OCI-LY7 (cell line): Measurements from ENCODE around the gene NKAIN2. TPM values are rescaled to one million over a fixed set of nuclear protein-coding genes. Genes with fewer than 3 reads are reported as not detected.

ENCODE experiments used
- BruUV-seq: library from RNA; stranded (reverse); fragments of 400-500 nt; replicated peaks from 2 replicates; lab custom pipeline; 2021; lab: Mats Ljungman, UMichigan
- CTCF ChIA-PET: fragments of 300-600 bp; sonication (Branson Sonifier 250); formaldehyde crosslinking; loops from one replicate; lab custom pipeline; 2022; ENCODE audit warnings: antibody characterized with exemption; ENCODE audit not compliant: unreplicated experiment; lab: Charles Lee
- POLR2A ChIA-PET: fragments of 300-600 bp; sonication (Branson Sonifier 250); formaldehyde crosslinking; loops from one replicate; lab custom pipeline; 2022; ENCODE audit warnings: antibody characterized with exemption; lab: Charles Lee
- DNase-seq: peaks from one replicate; pipeline ENCODE4 v3.0.0-alpha.2; 2015; ENCODE audit warnings: low spot score
- H2AFZ ChIP-seq: fragments of 200-600 bp; sonication (generic), shearing (Covaris generic); 2 replicates; pipeline ENCODE4 v1.6.1; 2014; ENCODE audit warnings: mild to moderate bottlenecking, antibody characterized with exemption, low read length, moderate library complexity
- H3K27ac ChIP-seq: fragments of 200-600 bp; sonication (generic); 2 replicates; pipeline ENCODE4 v1.5.1; 2014; ENCODE audit warnings: mixed run types, low read depth, mild to moderate bottlenecking, moderate library complexity, low read length, inconsistent platforms; ENCODE audit not compliant: poor library complexity, severe bottlenecking
- H3K36me3 ChIP-seq: fragments of 200-600 bp; sonication (generic); 2 replicates; pipeline ENCODE4 v1.6.1; 2014; ENCODE audit warnings: mild to moderate bottlenecking, antibody characterized with exemption, low read length, moderate library complexity, mixed read lengths; ENCODE audit not compliant: insufficient read depth
- H3K4me1 ChIP-seq: fragments of 200-600 bp; sonication (generic); 2 replicates; pipeline ENCODE4 v1.5.1; 2014; ENCODE audit warnings: mild to moderate bottlenecking, low read length; ENCODE audit not compliant: insufficient read depth, poor library complexity, severe bottlenecking
- H3K4me2 ChIP-seq: fragments of 200-600 bp; sonication (generic); 2 replicates; pipeline ENCODE4 v1.6.1; 2014; ENCODE audit warnings: mild to moderate bottlenecking, low read length
- H3K4me3 ChIP-seq: fragments of 200-600 bp; sonication (generic); 2 replicates; pipeline ENCODE4 v1.5.1; 2014; ENCODE audit warnings: mild to moderate bottlenecking, low read depth, low read length; ENCODE audit not compliant: poor library complexity, severe bottlenecking
- H3K79me2 ChIP-seq: fragments of 200-600 bp; sonication (generic); 2 replicates; pipeline ENCODE4 v1.6.1; 2016; ENCODE audit warnings: low read depth, mild to moderate bottlenecking, low read length, moderate library complexity, mixed read lengths; ENCODE audit not compliant: insufficient read depth
- H3K9me2 ChIP-seq: fragments of 200-600 bp; sonication (generic); 2 replicates; pipeline ENCODE4 v1.6.1; 2016; ENCODE audit warnings: mild to moderate bottlenecking, low read length, mixed read lengths; ENCODE audit not compliant: insufficient read depth
- H3K9me3 ChIP-seq: fragments of 200-600 bp; sonication (generic); 2 replicates; pipeline ENCODE4 v1.6.1; 2014; ENCODE audit warnings: mild to moderate bottlenecking, mixed run types, low read length, mixed read lengths
- H4K20me1 ChIP-seq: fragments of 200-600 bp; sonication (generic); 2 replicates; pipeline ENCODE4 v1.6.1; 2014; ENCODE audit warnings: mild to moderate bottlenecking, antibody characterized with exemption, low read length, moderate library complexity, mixed read lengths; ENCODE audit not compliant: insufficient read depth
- CTCF ChIP-seq: fragments of 200-600 bp; sonication (generic); conservative IDR thresholded peaks from 2 replicates; pipeline ENCODE4 v1.5.1; 2014; ENCODE audit warnings: mild to moderate bottlenecking, antibody characterized with exemption, low read length, moderate library complexity, mixed read lengths
- EZH2phosphoT487 ChIP-seq: fragments of 200-600 bp; sonication (generic); IDR thresholded peaks from 2 replicates; pipeline ENCODE4 v1.6.1; 2018; ENCODE audit warnings: low read depth, borderline replicate concordance, mild to moderate bottlenecking, mixed run types, antibody characterized with exemption, low read length, moderate library complexity, mixed read lengths
- intact Hi-C: fragments of 100-400 bp; cut with micrococcal nuclease; formaldehyde crosslinking; loops from one replicate; pipeline ENCODE4 v1.10.0; 2022; ENCODE audit not compliant: unreplicated experiment
- total RNA-seq, 2 experiments: library from RNA; depleted of rRNA in 1 of 2; stranded (reverse); fragments of >200 nt in 1 of 2; shearing (Covaris generic) in 1 of 2; gene quantifications; 2 replicates each; pipeline ENCODE4 v1.2.3, GENCODE V29; 2014 to 2022

The NKAIN2 gene
- total RNA-seq, 2 experiments from 2014 or later, result not detected

DNA sequence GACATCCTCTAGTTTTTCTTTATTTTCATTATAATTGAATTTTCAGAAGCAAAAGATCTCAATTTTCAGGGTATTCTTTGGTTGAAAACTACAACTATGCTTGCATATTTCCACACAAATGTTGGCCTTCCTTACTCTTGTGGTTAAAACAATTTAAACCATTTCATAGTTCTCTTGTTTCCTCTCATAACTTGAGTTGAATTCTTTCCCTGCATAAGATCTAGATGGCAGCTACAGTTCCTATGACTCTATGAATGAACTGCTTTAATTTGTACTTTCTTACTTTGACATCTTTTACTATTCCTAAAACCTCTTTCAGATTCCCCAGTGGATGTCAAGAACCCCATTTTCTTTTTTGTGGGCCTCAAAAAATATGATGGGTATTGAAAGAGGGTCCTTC is 564.5 kb downstream of the NKAIN2 start:
- no TSS peak for BruUV-seq
- H3K79me2 ChIP-seq, result no peaks in the 10 kb centered on the region
- CTCF ChIA-PET, result no interaction called here
- no peaks in the 10 kb centered on the region for H3K9me2 ChIP-seq
- POLR2A ChIA-PET, result no interaction called here
- H3K4me3 ChIP-seq, result no peak overlapping the region
- no peaks in the 10 kb centered on the region for H3K9me3 ChIP-seq
- no peaks in the 10 kb centered on the region for H4K20me1 ChIP-seq
- H3K4me2 ChIP-seq, result no peak overlapping the region
- no peaks in the 10 kb centered on the region for H3K36me3 ChIP-seq
- TF ChIP-seq CTCF, result no peak
- no peak for TF ChIP-seq EZH2phosphoT487
- no peak for DNase-seq
- H3K4me1 ChIP-seq, result no peaks in the 10 kb centered on the region
- no peak overlapping the region for H2AFZ ChIP-seq
- H3K27ac ChIP-seq, result no peak overlapping the region
- intact Hi-C loops, result no loop called here

DNA sequence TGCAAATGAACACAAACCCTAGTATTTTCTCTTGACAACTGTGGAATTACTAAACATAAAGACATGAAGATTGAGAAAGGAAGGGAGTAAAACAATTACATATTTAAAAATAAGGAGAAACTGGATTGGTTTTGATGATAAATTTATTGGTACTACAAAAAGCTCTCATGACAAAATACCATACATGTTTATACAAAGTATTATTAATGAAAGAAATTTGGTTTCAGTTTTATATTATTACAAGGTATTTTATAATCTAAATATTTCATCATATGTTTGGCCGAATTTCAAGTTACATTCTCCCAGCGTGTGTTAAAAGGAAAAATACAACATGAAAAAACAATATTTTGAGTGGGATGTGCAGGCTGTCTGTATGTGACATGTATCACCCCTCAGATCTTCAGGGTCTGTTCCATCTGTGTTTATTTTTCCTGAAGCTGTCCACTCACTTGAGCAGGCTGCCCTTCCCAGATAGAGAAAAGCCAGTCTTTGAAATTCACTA is 568.4 kb downstream of the NKAIN2 start:
- Histone ChIP-seq H2AFZ (no peak overlapping the region), H3K9me2 (no peaks in the 10 kb centered on the region), H3K79me2 (no peaks in the 10 kb centered on the region), H3K27ac (no peak overlapping the region), H3K4me2 (no peak overlapping the region), H4K20me1 (no peaks in the 10 kb centered on the region), H3K4me1 (no peaks in the 10 kb centered on the region), H3K4me3 (no peak overlapping the region), H3K36me3 (no peaks in the 10 kb centered on the region), H3K9me3 (no peaks in the 10 kb centered on the region)
- no peak for DNase-seq
- intact Hi-C loops, result no loop called here
- CTCF ChIA-PET, result no interaction called here
- POLR2A ChIA-PET, result no interaction called here
- TF ChIP-seq CTCF (no peak), EZH2phosphoT487 (no peak)
- no TSS peak for BruUV-seq

DNA sequence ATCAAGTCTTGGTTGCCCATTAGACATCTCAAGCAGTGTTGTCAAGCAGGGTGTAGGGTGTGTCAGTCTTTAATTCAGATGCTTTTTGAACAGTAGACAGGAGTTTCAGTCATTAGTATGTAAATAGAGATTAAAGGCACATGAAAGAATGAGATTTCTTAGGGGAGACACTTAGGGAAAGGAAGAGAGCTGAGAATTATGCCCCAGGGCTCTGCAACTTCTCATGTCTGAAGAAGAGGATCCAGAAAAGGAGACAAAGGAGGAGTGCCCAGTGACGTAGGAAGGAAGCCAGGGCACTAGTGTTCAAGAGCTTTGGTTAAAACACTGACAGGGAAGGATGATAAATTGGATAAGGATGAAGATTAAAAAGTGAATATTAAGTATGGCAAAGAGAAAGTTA is 569.7 kb downstream of the NKAIN2 start:
- ChIA-PET POLR2A (no interaction called here), CTCF (no interaction called here)
- Histone ChIP-seq H3K27ac (no peak overlapping the region), H3K9me2 (no peaks in the 10 kb centered on the region), H3K79me2 (no peaks in the 10 kb centered on the region), H3K4me3 (no peak overlapping the region), H2AFZ (no peak overlapping the region), H3K4me2 (no peak overlapping the region), H3K9me3 (no peaks in the 10 kb centered on the region), H4K20me1 (no peaks in the 10 kb centered on the region), H3K36me3 (no peaks in the 10 kb centered on the region), H3K4me1 (no peaks in the 10 kb centered on the region)
- no peak for TF ChIP-seq CTCF
- no peak for DNase-seq
- BruUV-seq, result no TSS peak
- intact Hi-C loops, result no loop called here
